Epidermal melanocyte (primary cell): ENCODE measurements around the gene BCAS3.

ENCODE experiments used
- DNase-seq: peaks from one replicate; pipeline ENCODE4 v3.0.0; 2011; ENCODE audit warnings: low spot score; ENCODE audit not compliant: insufficient read length

BCAS3 gene

DNA sequence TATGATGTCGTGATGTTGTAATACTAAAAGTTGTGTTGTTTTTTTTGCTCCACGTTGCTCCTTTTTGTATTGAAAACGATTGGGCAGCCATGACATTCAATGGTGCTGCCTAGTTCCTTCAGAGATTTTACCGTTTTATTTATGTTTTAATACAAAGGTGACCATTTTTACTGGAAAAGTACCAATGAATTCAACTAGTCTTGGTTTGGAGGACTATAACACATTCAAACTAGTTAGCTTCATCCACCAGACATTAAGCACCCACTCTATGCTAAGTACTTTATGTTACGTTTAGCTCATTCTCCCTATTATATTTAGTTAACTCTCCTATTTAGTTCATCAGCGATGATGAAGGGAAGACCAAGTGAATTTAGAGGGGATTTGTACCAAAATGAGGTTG, 605.4 kb downstream of the BCAS3 start:
- DNase-seq: no peak

DNA sequence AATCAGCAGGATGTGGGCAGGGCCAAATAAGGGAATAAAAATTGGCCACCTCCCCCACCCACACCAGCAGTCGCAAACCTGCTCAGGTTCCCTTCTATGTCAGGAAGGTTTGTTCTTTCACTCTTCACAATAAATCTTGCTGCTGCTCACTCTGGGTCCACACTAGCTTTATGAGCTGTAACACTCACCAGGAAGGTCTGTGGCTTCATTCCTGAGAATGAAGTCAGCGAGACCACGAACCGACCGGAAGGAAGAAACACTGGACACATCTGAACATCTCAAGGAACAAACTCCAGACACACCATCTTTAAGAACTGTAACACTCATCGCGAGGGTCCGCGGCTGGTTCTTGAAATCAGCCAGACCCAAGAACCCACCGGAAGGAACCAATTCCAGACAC, 606.5 kb downstream of the BCAS3 start:
- DNase-seq: no peak

GRCh38 chr17:61284746-61285145, 607.1 kb downstream of the BCAS3 start:
- no peak for DNase-seq

DNA sequence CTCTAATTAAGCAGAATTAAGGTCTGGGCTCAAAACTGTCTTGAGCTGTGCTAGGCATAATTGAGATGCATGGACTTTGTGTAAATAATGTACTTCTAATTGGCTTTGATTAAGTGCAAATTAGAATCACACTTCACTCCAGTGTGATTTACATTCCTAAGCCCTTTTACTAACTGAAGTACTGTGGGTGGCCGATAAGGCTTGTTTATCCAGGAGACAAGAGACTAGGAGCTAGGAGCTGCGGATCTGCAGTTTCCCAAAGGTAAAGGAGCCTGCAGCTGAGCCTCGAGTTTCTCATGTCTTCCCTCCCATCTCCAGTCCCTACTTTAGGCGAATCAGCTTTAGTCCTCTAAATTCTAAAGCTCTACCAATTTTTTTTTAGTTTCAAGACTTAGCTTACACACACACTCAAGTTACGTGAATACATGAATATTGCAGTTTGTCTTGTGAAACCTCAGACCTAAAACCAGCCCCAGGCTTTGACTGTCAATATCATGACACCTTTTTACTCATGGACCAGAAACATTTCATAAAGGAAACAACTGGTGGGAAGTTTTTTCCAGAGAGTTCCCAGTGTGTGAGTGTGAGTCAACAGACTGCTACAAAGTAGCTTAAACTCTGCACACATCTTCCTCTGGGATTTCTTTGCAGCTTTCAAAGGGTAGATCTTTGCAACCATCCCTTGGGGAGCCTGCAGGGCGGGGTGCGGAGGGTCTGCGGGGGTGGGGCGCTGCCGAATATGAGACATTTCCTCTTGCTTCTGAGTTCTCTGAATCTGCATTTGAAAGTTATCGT, 608.1 kb downstream of the BCAS3 start:
- DNase-seq: no peak

DNA sequence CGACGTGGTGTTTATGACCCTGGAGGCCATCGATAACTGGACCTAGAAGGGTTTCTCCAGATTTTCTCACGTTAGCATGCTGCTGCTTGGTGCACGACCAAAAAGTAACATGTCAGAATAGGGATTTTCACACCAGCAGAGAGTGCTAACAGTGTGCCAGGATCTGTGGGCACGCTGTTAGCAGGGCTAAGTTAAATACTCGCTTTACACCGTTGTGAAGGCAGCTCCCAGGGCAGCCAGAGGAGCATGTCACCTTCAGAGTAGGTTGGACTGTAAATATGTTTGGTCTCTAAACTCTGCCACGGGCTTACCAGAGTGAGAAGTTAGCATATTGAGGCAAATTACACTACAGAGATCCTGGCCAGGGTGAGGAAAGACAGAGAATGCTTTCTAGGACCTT, 608.8 kb downstream of the BCAS3 start:
- DNase-seq: no peak

- DNase-seq: no peak
Observed at GRCh38 chr17:61289408-61290385, 612.0 kb downstream of the BCAS3 start.

- DNase-seq: no peak
Observed at GRCh38 chr17:61291451-61292285, 614.0 kb downstream of the BCAS3 start.

- no peak for DNase-seq
Observed at GRCh38 chr17:61294286-61294685, 616.6 kb downstream of the BCAS3 start.

- DNase-seq: no peak
Observed at GRCh38 chr17:61294777-61295176, 617.1 kb downstream of the BCAS3 start.

GRCh38 chr17:61296058-61296457, 618.4 kb downstream of the BCAS3 start:
- DNase-seq: no peak

- DNase-seq: no peak
Observed at GRCh38 chr17:61299517-61300513, 622.2 kb downstream of the BCAS3 start.

DNA sequence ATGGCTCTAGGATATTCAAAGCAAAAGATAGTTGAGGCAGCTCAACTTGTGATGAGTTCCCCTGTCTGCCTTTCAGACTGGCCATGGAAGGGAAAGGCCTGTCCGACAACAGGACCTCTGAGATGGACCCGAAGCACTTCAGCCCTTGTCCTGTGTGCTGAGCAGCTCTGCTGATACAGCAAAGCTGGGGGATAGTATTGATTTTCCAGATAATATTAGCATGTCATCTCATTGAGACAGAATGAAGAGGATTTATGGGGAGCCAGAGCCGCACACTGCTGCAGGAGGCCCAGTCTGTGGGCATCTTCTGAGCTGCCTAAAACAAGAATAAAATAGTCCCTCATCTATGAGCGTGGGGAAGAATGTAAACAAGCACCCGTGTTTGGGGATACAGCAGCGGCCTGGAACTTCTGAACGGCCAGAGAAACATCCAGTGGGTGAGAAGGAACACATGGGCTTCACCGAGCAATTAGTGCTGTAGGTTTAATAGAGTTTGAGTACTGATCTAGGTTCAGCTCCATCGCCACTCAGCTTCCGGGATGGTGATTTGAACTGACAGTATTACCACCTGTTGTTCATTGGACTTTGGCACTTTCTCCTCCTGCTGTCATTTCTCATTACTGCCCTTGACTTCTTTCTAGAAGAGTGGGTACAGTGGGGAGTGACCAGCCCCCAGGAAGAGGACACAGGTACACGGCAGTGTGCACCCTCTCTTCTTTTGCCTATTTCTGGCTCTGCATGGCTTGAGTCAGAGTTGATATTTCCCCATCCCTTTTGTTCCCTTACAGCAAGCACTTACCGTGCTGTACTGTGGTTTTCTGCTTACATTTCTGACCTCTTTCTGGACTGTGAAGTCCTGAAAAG, 625.5 kb downstream of the BCAS3 start:
- no peak for DNase-seq

DNA sequence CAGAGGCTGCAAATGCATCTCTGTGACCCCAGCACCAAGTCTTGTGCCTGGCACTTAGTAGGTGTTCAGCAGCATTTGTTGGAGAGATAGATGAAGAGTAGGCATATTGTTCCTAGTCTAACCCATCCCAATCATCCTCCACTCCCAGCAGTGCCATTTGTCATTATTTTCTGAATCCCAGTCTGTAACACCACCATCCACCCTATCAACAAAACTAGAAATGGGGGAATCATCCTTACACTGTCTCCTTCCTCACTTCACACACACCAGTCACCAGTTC, 626.1 kb downstream of the BCAS3 start:
- no peak for DNase-seq

- no peak for DNase-seq
Observed at GRCh38 chr17:61305024-61305423, 627.4 kb downstream of the BCAS3 start.

GRCh38 chr17:61306003-61306402, 628.4 kb downstream of the BCAS3 start:
- no peak for DNase-seq

DNA sequence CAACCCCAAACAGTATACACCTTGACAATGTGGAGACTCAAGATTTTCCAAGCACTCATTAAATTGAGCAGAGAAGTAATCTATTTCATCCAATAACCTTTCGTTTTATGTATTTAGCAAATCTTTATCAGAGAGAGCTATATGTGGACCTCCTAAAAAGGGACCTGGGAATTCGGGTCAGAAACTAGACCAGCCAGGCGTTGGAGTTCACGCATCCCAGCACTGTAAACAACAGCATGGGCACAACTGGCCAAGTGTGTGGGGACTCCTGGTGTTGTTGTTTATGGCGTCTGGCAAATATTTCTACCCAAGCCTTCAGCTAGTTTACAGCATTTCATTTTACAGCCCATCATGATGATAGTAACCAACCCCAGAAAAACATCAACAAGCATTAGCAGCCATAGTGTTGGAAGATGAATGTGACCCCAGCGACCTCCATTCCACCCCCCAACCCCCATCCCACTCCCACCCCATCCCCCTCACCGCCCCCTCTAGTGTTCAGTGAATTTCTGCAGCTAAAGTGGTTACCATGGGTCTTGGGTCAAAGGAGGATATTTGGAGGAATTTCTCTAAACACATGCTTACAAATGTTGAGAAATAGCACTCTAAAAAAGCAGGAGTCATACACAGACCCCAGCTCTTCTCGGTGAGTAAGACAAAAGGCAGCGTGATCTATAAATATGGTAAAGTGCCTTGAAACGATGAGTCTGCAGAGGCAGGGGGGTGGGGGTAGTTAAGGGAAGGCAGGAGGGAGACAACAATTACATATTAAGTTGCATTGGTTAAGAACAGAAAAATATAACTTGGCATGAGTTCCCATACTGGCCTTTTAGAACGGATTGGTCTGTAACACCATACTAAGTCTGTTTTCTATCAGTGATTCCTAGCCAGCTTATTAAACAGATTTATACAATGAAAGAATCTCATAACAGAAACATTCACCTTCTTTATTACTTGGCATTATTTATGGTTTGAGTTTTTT, 630.5 kb downstream of the BCAS3 start:
- DNase-seq: peak; percentile 73

- DNase-seq: peak; percentile 53
Observed at GRCh38 chr17:61309362-61310256, 632.0 kb downstream of the BCAS3 start.
